A549 (cell line): ENCODE measurements around the gene BAAT.

ENCODE experiments used
- RAD21 ChIP-seq, 2 experiments: fragments of >200 bp in 1 of 2; sonication (Bioruptor Twin) in 1 of 2; formaldehyde crosslinking in 1 of 2; IDR thresholded peaks in 1 of 2; conservative IDR thresholded peaks in 1 of 2; 2 replicates in 1 of 2; 3 replicates in 1 of 2; pipeline ENCODE4 v1.6.1; 2012 to 2018; ENCODE audit warnings: inconsistent platforms in 1 of 2
- RFX5 ChIP-seq: fragments of 450-650 bp; IDR thresholded peaks from 2 replicates; pipeline ENCODE4 v1.7.1; 2014; ENCODE audit warnings: antibody characterized with exemption, mild to moderate bottlenecking, moderate library complexity
- TF ChIP-seq, protein P1 (sequence below): fragments of >200 bp; sonication (Bioruptor Twin); formaldehyde crosslinking; IDR thresholded peaks from 3 replicates; pipeline ENCODE4 v1.5.1; 2016
- TF ChIP-seq, protein P2 (sequence below): fragments of 200-600 bp; sonication (generic); IDR thresholded peaks from 2 replicates; pipeline ENCODE4 v1.6.1; 2016; ENCODE audit warnings: antibody characterized with exemption, mild to moderate bottlenecking, moderate library complexity

DNA sequence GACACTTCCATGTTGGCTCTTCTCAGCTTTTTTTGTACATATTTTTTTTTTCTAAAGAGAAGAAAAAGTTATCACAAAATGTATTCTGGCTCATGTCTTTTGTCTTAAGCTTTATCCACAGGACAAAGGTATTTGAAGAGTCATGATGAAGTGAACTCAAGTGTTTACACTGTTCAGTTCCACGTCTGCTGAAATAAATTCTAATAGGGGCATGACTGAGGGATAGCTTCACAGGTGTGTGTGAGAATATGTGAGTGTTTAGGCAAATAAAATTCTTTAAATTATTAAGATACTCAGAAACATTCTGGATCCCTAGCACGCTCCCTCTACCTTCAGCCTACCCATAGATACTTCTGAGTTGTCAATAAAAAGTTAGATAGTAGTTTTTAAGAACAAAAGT, 59.8 kb downstream of the BAAT start:
- TF ChIP-seq, protein P1, sequence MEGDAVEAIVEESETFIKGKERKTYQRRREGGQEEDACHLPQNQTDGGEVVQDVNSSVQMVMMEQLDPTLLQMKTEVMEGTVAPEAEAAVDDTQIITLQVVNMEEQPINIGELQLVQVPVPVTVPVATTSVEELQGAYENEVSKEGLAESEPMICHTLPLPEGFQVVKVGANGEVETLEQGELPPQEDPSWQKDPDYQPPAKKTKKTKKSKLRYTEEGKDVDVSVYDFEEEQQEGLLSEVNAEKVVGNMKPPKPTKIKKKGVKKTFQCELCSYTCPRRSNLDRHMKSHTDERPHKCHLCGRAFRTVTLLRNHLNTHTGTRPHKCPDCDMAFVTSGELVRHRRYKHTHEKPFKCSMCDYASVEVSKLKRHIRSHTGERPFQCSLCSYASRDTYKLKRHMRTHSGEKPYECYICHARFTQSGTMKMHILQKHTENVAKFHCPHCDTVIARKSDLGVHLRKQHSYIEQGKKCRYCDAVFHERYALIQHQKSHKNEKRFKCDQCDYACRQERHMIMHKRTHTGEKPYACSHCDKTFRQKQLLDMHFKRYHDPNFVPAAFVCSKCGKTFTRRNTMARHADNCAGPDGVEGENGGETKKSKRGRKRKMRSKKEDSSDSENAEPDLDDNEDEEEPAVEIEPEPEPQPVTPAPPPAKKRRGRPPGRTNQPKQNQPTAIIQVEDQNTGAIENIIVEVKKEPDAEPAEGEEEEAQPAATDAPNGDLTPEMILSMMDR, result no peak
- no peak for TF ChIP-seq RAD21 (conservative IDR thresholded peaks at IDR 0.05 in 1 of 2, IDR thresholded peaks at IDR 0.05 in 1 of 2)
- no peak for TF ChIP-seq RFX5
- TF ChIP-seq, protein P2, sequence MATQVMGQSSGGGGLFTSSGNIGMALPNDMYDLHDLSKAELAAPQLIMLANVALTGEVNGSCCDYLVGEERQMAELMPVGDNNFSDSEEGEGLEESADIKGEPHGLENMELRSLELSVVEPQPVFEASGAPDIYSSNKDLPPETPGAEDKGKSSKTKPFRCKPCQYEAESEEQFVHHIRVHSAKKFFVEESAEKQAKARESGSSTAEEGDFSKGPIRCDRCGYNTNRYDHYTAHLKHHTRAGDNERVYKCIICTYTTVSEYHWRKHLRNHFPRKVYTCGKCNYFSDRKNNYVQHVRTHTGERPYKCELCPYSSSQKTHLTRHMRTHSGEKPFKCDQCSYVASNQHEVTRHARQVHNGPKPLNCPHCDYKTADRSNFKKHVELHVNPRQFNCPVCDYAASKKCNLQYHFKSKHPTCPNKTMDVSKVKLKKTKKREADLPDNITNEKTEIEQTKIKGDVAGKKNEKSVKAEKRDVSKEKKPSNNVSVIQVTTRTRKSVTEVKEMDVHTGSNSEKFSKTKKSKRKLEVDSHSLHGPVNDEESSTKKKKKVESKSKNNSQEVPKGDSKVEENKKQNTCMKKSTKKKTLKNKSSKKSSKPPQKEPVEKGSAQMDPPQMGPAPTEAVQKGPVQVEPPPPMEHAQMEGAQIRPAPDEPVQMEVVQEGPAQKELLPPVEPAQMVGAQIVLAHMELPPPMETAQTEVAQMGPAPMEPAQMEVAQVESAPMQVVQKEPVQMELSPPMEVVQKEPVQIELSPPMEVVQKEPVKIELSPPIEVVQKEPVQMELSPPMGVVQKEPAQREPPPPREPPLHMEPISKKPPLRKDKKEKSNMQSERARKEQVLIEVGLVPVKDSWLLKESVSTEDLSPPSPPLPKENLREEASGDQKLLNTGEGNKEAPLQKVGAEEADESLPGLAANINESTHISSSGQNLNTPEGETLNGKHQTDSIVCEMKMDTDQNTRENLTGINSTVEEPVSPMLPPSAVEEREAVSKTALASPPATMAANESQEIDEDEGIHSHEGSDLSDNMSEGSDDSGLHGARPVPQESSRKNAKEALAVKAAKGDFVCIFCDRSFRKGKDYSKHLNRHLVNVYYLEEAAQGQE, result no peak
